HS-5 (cell line): ENCODE data around the gene ANXA11.
"Not testable (repeated sequence)": the region's sequence is repeated elsewhere in the genome, so short reads cannot be mapped to it uniquely, and the experiment has no call there.

Source experiments
- DNase-seq: peaks from one replicate; pipeline ENCODE4 v3.0.0-alpha.2; 2012; ENCODE audit warnings: low read depth

ANXA11 gene

DNA sequence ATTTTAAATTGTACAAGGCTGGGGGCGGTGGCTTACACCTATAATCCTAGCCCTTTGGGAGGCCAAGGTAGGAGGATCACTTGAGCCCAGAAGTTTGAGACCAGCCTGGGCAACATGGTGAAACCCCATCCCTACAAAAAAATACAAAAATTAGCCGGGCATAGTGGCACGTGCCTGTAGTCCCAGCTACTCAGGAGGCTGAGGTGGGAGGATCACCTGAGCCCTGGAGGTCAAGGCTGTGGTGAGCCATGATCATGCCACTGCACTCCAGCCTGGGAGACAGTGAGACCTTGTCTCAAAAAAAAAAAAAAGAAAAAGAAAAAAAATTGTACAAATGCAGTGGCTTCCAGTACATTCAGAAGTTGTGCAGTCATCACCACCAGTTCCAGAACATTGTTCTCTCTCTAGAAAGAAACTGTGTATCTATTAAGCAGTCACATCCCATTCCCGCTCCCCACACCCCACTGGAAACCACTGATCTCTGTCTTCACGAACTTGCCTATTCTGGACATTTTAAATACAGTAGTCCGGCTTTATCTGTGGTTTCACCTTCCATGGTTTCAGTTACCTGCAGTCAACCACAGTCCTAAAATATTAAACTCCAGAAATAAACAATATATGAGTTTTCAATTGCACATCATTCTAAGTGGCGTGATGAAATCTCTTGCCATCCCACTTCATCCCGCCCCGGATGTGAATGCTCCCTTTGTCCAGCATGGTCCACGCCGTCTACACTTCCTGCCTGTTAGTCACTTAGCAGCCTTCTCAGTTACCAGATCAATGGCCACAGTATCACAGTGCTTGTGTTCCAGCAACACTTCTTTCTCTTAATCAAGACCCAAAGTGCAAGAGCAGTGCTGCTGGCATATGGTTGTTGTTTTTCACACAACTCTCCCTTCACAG, 59.7 kb downstream of the ANXA11 start:
- not testable (repeated sequence) for DNase-seq

DNA sequence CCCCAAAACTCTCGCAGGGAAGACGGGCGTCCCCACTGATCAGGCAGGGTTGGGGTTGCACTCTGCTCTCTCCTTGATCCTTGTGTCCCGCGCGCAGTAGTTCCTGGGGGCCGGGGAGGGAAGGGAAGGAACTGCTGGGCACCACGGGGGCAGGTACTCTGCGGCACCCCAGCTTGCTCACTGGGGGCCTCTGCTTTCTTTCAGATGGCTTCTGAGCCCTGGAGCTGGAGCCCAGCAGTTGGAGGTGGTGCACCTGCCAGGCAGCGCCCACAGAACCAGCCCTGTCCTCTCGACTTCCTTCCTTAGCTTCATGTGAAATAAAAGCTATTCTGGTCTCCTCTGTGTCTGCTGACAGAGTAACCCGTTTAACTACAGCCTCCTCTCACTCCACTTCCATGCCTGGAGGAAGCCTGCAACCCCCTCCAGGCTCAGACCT, 60.6 kb downstream of the ANXA11 start:
- no peak for DNase-seq

DNA sequence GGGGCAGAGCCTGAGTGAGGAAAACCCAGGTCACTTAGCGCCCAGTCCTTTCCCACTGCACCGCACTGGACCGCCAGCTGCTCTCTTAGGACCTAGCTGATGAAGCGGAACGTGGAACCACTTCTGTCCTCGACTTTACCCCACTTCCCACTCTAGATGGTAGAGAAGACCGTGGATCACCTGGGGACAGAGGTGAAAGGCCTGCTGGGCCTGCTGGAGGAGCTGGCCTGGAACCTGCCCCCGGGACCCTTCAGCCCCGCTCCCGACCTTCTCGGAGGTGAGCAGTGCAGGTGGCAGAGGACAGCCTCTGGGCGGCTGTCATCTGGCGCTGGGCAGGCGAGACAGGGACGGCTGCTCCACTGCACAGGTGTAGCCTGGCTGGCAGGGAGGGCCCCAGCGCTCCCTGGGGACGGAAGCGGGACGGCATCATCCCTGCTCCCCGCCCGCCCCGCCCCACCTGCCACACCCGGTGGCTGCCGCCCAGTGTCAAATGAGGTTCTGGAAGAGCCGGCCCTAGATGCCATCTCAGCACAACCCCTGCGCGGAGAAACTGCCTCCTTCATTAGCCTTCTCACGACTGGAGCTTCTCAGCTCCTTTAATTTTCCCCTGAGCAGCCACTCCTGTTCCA, 61.2 kb downstream of the ANXA11 start:
- DNase-seq = no peak

DNA sequence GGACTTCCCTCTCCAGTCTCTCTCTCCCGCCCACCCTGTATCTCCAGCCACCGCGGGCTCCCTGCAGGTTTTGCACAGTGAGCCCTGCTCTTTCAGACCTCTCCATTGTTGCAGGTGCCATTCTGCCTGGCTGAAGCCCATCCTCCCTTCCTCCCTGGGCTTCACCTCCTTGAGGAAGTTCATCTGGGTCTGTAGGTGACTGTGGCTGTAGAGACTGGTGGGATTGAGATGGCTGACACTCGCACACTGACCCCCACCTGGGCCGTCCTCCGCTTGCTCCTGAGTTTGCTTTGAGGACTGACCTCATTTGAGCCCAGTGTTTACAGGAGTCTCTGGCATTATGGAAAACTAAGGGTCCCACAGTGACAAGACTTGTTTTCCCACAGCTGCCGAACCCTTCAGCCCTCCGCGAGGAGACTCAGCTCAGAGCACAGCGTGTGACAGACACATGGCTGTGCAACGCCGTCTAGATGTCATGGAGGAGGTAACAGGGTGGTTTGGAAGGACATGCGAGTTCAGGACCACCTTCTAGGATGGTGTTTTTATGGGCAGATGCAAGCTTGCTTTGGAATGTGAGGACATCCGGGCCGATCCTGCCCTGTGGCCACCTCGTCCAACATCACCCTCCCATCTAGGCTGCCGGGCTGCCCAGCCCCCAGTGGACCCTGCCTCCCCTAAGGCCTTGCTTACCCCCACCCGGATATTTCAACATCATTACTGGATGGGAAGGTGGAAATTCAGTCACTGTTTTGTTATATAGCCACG, 63.5 kb downstream of the ANXA11 start:
- no peak for DNase-seq

DNA sequence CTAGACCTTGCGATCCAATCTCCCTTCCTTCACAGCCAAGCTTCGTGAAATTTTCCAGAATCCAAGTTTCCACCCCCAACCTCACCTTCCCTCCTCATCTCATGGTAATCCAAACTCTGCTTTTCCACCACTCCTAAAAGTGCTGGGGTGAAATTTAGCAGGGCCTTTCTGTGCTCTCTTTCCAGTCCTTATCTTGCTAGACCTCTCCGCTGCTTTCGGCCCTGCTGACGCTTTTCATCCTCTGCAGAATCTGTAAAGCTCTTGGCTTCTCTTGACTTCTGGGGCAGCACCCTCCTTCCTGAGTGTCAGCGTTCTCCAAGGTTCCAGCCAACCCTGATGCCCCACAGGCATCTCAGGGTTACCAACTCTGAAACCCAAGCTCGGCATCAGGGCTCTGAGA, 65.1 kb downstream of the ANXA11 start:
- DNase-seq = no peak

DNA sequence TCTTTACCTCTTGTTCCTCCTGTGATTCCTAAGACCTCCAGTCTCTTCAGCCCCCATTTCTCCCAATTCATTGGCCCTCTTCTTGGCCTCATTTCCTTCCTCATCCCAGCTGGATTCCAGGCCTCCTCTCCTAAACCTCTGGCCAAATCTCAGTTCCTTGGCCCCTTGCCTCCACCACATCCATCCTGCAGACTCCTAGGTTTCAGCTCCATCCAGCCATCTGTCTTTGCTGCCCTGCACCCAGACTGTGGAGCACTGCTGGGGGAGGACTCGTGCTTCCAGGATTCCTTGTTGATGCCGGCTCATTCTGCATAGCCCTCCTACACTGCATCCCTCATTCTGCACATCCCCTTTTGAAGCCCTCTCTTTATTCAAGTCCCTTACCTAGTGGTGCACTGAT, 66.1 kb downstream of the ANXA11 start:
- DNase-seq = no peak

DNA sequence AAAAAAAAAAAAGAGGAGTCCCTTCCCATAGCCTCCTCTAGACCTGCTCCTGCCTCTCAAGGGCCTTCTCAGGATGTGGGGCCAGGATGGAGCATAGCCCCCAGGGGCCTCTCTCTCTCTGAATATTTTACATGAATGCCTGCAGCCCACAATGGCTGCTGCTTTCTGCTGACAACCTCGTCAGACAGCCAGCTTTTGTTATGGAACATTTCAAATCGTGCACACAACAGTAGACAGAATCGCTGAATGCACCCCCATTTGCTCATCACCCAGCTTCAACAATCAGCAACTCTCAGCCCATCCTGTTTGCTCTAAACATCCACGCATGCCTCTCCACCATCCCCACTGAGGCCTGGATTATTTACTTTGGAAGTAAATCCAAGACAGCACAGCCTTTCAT, 67.4 kb downstream of the ANXA11 start:
- DNase-seq = no peak

DNA sequence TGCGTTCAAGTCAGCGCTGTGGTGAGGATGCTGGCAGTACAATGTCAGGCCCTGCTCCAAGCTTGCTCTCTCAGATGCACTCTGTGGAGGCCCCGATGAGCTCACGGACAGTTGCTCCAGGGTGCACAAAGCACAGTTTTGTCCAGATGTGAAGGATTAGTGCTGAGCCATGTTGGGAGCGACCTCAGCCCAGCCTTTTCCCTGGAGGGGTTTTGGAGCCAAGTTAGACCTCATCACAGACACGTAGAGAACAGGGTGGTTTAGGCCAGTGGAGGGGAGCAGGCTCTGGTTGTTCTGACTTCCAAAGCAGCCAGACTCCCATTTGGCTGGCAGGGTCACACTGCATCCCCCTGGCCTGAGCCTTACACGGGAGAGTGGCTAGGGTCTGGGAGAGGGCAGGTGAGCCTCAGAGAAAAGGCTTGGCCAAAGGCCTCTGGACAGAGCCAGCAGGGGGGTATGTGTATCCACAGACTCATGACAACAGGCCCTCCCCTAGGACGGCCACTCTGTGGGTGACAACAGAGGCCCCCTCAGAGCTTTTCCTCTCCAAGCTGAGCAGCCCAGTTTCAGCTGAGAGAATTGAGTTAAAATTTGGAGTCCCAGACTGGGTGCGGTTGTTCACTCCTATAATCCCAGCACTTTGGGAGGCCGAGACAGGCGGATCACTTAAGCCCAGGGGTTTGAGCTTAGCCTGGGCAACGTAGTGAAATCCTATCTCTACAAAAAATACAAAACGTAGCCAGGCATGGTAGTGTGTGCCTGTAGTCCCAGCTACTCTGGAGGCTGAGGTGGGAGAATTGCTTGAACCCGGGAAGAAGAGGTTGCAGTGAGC, 68.1 kb downstream of the ANXA11 start:
- no peak for DNase-seq

DNA sequence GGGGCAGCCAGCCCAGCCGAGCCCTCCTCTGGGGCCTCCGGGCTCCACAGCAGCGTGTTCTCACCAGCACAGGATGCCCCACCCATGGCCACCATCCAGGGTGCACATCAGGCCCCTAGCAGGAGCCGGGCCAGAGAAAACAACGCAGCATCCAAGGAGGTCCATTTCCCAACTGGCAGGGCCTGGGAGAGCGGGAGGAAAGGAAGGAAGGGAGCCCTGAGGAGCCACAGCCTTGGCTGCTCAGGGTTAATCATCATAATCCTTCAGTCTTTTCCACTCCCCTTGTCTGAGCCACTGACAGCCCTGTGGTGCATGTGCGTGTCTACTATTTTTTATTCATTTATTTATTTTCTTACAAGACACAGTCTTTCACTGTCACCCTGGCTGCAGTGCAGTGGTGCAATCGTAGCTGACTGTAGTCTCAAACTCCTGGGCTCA, 69.2 kb downstream of the ANXA11 start:
- DNase-seq = no peak

DNA sequence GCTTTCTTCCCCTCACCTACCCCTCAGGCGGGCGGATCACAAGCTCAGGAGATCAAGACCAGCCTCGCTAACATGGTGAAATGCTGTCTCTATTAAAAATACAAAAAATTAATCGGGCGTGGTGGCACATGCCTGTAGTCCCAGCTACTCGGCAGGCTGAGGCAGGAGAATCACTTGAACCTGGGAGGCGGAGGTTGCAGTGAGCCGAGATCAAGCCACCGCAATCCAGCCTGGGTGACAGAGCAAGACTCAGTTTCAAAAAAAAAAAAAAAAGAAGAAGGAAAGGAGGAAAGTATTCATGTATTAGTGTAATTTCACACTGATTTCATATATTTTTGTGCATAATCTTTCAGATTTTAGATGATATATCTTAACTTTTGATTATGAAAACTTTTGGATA, 71.7 kb downstream of the ANXA11 start:
- DNase-seq = not testable (repeated sequence)

DNA sequence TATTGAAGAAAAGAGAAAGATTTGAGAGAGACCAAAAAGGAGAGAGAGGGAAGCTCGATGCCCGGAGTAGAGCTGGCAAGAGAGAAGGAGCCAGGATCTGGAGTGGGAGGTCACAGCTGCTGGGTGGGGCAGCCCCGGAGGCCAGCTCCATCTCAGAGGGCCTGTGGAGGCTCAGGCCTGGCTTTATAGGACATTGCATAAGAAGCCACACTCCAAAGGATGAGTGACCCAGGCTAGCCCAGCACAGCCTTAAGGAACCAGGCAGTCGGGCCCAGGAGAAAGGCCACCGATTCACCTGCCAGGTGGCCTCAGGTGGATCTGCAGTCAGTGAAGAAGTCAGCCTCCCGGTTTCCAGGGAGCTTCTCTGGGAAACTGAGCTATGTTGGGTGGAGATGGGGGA, 72.1 kb downstream of the ANXA11 start:
- no peak for DNase-seq

DNA sequence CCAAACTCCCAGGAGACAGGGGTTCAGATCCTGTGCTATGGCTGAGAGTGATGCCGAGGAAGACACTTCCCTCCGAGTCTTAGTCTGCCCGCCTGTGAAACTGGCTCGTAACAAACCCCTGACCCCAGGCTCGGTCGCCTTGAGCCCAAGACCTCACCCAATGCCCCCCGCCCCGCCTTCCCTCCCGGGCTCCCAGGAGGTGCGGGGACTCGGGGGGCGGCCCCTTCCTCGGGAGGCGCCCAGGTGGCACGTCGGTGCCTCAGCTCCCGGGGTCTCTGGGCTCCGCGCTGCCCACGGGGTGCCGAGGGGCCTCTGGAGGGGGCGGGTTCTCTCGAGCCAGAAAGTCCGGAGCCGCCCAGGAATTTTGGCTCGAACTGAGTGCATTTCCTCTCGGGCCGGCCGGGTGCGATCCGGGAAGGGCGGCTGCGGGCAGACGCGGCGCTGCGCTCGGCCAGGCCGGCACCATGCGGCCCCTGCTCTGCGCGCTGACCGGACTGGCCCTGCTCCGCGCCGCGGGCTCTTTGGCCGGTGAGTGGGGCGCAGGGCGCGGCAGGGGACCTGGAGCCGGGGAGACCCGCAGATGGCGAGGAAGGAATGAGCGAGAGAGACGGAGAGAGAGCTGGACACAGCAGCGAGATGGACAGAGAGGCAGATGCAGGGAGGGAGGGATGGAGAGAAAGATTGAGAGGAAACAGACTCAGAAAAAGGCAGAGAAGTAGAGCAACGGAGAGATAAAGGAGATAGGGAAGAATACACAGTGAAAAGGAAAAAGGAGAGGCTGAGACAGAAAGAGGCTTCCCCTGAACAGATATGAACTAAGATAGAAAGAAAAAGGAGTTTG, 72.8 kb downstream of the ANXA11 start, which contains the start of gene PLAC9:
Gene PLAC9, plus strand, starts transcription at position 432 of the 841 bp plus-strand sequence. Its CDS starts 33 bp downstream, at position 465.
- DNase-seq = no peak

DNA sequence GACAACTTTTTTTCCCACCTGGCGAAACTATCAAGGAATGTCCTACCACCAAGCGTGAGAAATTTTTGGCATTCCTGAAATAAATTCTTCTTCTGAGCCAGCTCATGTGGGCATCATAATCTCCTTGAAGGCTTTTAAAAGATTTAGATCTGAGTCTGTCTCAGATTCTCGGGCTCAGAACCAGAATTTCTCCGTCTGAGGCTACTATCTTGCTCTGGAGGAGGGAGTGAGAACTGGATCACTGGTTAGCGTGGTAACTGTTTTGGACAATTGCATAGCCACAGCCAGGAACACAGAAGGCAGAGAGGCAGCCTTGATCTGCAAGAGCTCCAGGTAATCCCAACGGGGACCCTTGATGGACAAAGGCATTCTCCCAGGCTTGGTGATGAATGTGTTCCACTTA, 73.8 kb downstream of the ANXA11 start:
- no peak for DNase-seq

DNA sequence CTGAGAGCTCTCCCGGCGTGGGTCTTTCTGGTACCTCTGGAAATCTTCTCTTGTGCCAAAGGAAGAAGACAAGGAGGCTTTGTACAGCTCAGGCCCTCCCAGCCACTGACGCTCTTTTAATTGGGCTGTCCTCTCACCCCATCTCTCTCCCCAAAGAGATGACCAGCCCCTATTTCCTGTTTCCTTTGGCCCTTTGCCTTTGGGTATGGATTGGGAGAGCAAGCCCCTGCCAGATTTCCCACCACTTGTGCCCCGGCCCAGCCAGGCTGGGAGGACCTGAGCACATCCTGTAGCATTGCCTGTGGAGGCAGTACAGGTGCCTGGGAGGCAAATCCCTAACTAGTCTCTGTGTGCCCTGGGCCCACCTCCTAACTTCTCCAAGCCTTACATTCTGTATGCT, 78.5 kb downstream of the ANXA11 start:
- no peak for DNase-seq

DNA sequence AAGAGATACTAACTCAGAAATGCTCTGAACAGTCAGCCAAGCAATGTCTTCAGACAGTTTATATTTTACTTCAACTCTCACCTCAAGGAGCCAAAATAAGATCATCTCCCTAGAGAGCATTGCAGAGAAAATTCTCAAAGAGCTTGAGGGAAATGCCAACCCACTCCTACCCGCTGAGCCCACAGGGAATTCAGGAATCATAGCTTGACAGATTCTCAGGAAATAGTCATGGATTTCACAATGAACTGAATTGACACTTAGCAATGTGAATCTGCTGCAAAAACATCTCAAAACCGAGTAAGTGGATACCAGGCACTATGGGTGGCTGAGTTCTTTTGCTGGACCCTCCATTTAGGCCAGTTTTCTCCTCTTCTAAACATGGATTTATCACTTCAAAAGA, 82.6 kb downstream of the ANXA11 start:
- no peak for DNase-seq

DNA sequence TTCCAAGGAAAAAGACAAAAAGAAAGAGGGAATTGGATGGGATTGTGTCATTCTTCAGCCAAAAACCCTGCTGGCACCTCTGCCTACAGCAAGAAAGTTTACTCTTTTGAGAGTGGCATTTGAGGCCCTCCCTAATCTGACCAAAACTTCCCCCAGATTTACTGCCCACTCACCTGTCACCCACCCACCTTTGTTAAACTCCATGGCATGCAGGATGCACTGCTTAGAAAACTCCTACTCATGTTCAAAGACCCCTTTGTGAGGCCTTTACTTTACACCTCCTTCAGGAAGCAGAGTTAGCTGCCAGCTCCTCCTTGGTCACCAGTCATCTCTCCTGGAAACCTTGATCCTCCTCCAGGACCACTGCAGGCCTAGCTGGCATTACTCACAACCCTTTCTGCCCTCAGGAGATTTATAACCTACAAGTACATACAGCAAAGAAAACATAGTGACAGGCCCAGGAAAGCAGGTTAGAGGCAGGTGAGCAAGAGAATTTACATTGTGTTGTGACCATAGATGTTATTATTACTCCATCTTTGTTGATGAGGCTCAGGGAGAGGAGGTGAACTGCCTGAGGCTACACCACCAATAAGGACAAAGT, 83.1 kb downstream of the ANXA11 start:
- DNase-seq = no peak

DNA sequence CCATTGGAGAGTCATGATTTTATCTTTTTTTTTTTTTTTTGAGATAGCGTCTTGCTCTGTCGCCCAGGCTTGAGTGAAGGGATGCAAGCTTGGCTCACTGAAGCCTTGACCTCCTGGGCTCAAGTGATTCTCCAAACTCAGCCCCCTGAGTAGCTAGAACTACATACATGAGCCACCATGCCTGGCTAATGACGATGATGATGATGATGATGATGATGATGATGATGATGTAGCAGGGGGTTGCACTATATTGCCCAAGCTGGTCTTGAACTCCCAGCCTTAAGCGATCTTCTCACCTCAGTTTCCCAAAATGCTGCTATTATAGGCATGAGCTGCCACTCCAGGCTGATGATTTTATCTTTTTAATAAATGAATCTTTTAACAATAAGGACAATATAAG, 86.7 kb downstream of the ANXA11 start:
- DNase-seq = no peak

DNA sequence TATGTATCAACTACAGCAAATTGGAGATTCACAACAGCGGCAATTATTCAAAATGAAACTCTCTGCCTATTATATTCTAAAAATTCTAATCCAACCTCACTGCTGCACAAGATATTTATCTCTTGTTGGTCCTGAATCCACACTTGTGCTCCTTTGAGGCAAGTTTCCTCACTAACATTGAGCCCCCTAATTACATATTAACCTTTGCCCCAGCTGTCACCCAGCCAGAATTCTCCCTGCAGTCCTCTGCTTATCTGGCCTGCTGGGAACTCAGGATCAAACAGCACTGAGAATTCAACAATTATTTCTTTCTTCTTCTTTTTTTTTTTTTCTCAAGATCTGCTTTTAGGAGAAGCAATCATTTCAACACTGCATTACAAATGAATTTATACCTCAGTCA, 94.4 kb downstream of the ANXA11 start:
- DNase-seq = no peak

DNA sequence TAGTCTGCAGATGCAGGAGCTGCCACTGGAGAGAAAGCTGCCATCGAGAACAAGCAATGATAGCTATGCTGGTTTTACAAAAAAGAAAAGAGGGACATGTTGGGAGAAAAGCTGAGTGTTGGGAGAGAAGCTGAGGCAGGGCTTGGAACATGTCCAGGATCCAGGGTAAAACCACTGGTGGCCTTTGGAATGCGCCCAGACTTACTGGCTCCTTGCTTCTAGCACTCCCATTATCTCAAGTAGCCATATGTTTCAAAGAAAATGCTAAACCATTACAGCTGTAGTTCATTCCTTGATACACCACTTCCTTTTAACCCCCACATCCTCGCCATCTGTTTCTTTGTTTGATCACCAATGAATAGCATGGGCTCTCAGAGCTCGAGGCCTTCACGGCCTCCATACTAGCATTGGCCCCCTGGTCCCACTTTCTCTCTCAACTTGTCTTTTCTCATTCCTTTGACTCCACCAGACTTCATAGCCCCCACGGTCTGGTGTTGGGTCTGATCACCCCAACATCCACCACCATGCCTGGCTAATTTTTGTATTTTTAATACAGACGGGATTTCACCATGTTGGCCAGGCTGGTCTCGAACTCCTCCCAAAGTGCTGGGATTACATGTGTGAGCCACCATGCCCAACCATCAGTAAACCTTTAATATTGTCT, 96.6 kb downstream of the ANXA11 start:
- DNase-seq = no peak
